Brain microvascular endothelial cell (primary cell): Measurements from ENCODE around the gene ITGA2.

Experiments
- DNase-seq: peaks from one replicate; pipeline ENCODE4 v3.0.0-alpha.2; 2020
- H3K27ac ChIP-seq: fragments of 250-450 bp; sonication (Bioruptor Pico); 2 replicates; pipeline ENCODE4 v1.5.1; 2020; ENCODE audit warnings: mild to moderate bottlenecking, moderate library complexity
- H3K27me3 ChIP-seq: fragments of 250-450 bp; sonication (Bioruptor Pico); replicated peaks from 2 replicates; pipeline ENCODE4 v1.5.1; 2020; ENCODE audit warnings: mild to moderate bottlenecking
- H3K36me3 ChIP-seq: fragments of 250-450 bp; sonication (Bioruptor Pico); replicated peaks from 2 replicates; pipeline ENCODE4 v1.5.1; 2020; ENCODE audit warnings: mild to moderate bottlenecking
- H3K4me3 ChIP-seq: 2 replicates; pipeline ENCODE4 v1.5.1; 2011; ENCODE audit warnings: low read depth, mild to moderate bottlenecking, control low read depth, low read length, moderate library complexity
- CTCF ChIP-seq: IDR thresholded peaks from 2 replicates; pipeline ENCODE4 v1.5.1; 2011; ENCODE audit warnings: low read depth, mild to moderate bottlenecking, moderate library complexity, low read length, control low read depth, inconsistent platforms; ENCODE audit errors: missing control alignments
- in situ Hi-C: cut with HindIII; loops from 2 replicates; pipeline ENCODE4 v1.10.0; 2017; ENCODE audit warnings: low sequenced_read_pairs, low pct_ligation_motif_present

ITGA2 gene

GRCh38 chr5:52983731-52984636 is 5.2 kb upstream of the ITGA2 start:
- Histone ChIP-seq H3K27ac (no peak overlapping the region), H3K27me3 (no peaks in the 10 kb centered on the region), H3K36me3 (no peaks in the 10 kb centered on the region), H3K4me3 (no peak overlapping the region)
- no peak for TF ChIP-seq CTCF
- in situ Hi-C loops, result no loop called here
- DNase-seq, result no peak

- TF ChIP-seq CTCF, result no peak
- no peak overlapping the region for H3K27ac ChIP-seq
- no peak overlapping the region for H3K4me3 ChIP-seq
- no peaks in the 10 kb centered on the region for H3K36me3 ChIP-seq
- H3K27me3 ChIP-seq, result no peaks in the 10 kb centered on the region
- in situ Hi-C loops, result no loop called here
- no peak for DNase-seq
Observed at GRCh38 chr5:52985306-52985705, 3.8 kb upstream of the ITGA2 start.

GRCh38 chr5:52987711-52988331 is 1.3 kb upstream of the ITGA2 start:
- peak; percentile 43 for DNase-seq
- no peak for TF ChIP-seq CTCF
- H3K27ac ChIP-seq, result peak overlapping the region; percentile 46
- no peak overlapping the region for H3K4me3 ChIP-seq
- in situ Hi-C loops, result no loop called here
- peaks cover 7% of the 10 kb centered on the region for H3K36me3 ChIP-seq
- H3K27me3 ChIP-seq, result no peaks in the 10 kb centered on the region

- in situ Hi-C loops, result no loop called here
- DNase-seq, result no peak
- TF ChIP-seq CTCF, result no peak
- Histone ChIP-seq H3K36me3 (peaks cover 8% of the 10 kb centered on the region), H3K27ac (peak overlapping the region; percentile 46), H3K27me3 (no peaks in the 10 kb centered on the region), H3K4me3 (peak overlapping the region; percentile 90)
Observed at GRCh38 chr5:52988335-52989024, 672 bp upstream of the ITGA2 start.

GRCh38 chr5:52989781-52990527 is 802 bp downstream of the ITGA2 start:
- peak; percentile 63 for TF ChIP-seq CTCF
- in situ Hi-C loops, result no loop called here
- Histone ChIP-seq H3K27me3 (no peaks in the 10 kb centered on the region), H3K27ac (peak overlapping the region; percentile 12), H3K36me3 (peaks cover 10% of the 10 kb centered on the region), H3K4me3 (peak overlapping the region; percentile 90)
- DNase-seq, result peak; percentile 47
